H9 (cell line): ENCODE measurements around the gene MRPS5. TPM values are rescaled to one million over a fixed set of nuclear protein-coding genes. Genes with fewer than 3 reads are reported as not detected.
"Not testable (repeated sequence)": the region's sequence is repeated elsewhere in the genome, so short reads cannot be mapped to it uniquely, and the experiment has no call there.

ENCODE experiments used
- DNase-seq: peaks from one replicate; pipeline ENCODE4 v3.0.0-alpha.2; 2017
- H2AFZ ChIP-seq: one replicate; pipeline ENCODE4 v1.6.1; 2013; ENCODE audit warnings: mild to moderate bottlenecking, low read length, control low read depth, moderate library complexity
- H2AK5ac ChIP-seq: 2 replicates; pipeline ENCODE4 v1.6.1; 2013; ENCODE audit warnings: low read length, control low read depth, mixed read lengths; ENCODE audit not compliant: insufficient read length
- H2BK120ac ChIP-seq: one replicate; pipeline ENCODE4 v1.6.1; 2013; ENCODE audit warnings: low read depth, mild to moderate bottlenecking, low read length, control low read depth, inconsistent platforms; ENCODE audit not compliant: poor library complexity, severe bottlenecking
- H2BK12ac ChIP-seq: 2 replicates; pipeline ENCODE4 v1.6.1; 2013; ENCODE audit warnings: low read length, control low read depth, mixed read lengths, low read depth; ENCODE audit not compliant: insufficient read length
- H2BK15ac ChIP-seq: 2 replicates; pipeline ENCODE4 v1.6.1; 2013; ENCODE audit warnings: low read depth, low read length, control low read depth
- H2BK20ac ChIP-seq: one replicate; pipeline ENCODE4 v1.6.1; 2013; ENCODE audit warnings: low read depth, mild to moderate bottlenecking, low read length, control low read depth, inconsistent platforms; ENCODE audit not compliant: poor library complexity, severe bottlenecking
- H2BK5ac ChIP-seq: 2 replicates; pipeline ENCODE4 v1.6.1; 2013; ENCODE audit warnings: low read length, control low read depth, mixed read lengths; ENCODE audit not compliant: insufficient read length
- H3K14ac ChIP-seq: 2 replicates; pipeline ENCODE4 v1.6.1; 2013; ENCODE audit warnings: low read length, control low read depth; ENCODE audit not compliant: insufficient read depth
- H3K18ac ChIP-seq: 2 replicates; pipeline ENCODE4 v1.6.1; 2013; ENCODE audit warnings: low read depth, mild to moderate bottlenecking, mixed read lengths, low read length, control low read depth; ENCODE audit not compliant: insufficient read length
- H3K23ac ChIP-seq: 2 replicates; pipeline ENCODE4 v1.6.1; 2013; ENCODE audit warnings: low read length, control low read depth, mixed read lengths, low read depth; ENCODE audit not compliant: insufficient read length
- H3K23me2 ChIP-seq: 2 replicates; pipeline ENCODE4 v1.6.1; 2013; ENCODE audit warnings: low read depth, mild to moderate bottlenecking, mixed read lengths, low read length, control low read depth; ENCODE audit not compliant: insufficient read length, poor library complexity, severe bottlenecking
- H3K27ac ChIP-seq: 2 replicates; pipeline ENCODE4 v1.5.1; 2013; ENCODE audit warnings: low read length, control low read depth, mixed read lengths, low read depth; ENCODE audit not compliant: insufficient read length
- H3K27me3 ChIP-seq: 2 replicates; pipeline ENCODE4 v1.6.1; 2013; ENCODE audit warnings: low read length, control low read depth, inconsistent platforms; ENCODE audit not compliant: insufficient read depth
- H3K4ac ChIP-seq: 2 replicates; pipeline ENCODE4 v1.6.1; 2013; ENCODE audit warnings: low read depth, mild to moderate bottlenecking, control low read depth, inconsistent platforms, low read length, moderate library complexity
- H3K4me1 ChIP-seq: 2 replicates; pipeline ENCODE4 v1.6.1; 2013; ENCODE audit warnings: low read length, control low read depth, inconsistent platforms; ENCODE audit not compliant: insufficient read depth
- H3K4me2 ChIP-seq: 2 replicates; pipeline ENCODE4 v1.6.1; 2013; ENCODE audit warnings: low read length, control low read depth, mixed read lengths; ENCODE audit not compliant: insufficient read length, insufficient read depth
- H3K56ac ChIP-seq: 2 replicates; pipeline ENCODE4 v1.6.1; 2013; ENCODE audit warnings: low read depth, mild to moderate bottlenecking, mixed read lengths, low read length, control low read depth; ENCODE audit not compliant: insufficient read length
- H3K79me1 ChIP-seq: 2 replicates; pipeline ENCODE4 v1.6.1; 2013; ENCODE audit warnings: low read depth, mild to moderate bottlenecking, moderate library complexity, low read length, control low read depth, inconsistent platforms; ENCODE audit not compliant: insufficient read depth, poor library complexity, severe bottlenecking
- H3K79me2 ChIP-seq: 2 replicates; pipeline ENCODE4 v1.6.1; 2013; ENCODE audit warnings: low read length, control low read depth, inconsistent platforms; ENCODE audit not compliant: insufficient read depth
- H3K9ac ChIP-seq: 2 replicates; pipeline ENCODE4 v1.6.1; 2013; ENCODE audit warnings: low read length, control low read depth, mixed read lengths; ENCODE audit not compliant: insufficient read length; ENCODE audit errors: extremely low read depth
- H3K9me3 ChIP-seq: one replicate; pipeline ENCODE4 v1.6.1; 2013; ENCODE audit warnings: low read depth, low read length, inconsistent platforms; ENCODE audit not compliant: control insufficient read depth
- H3T11ph ChIP-seq: one replicate; pipeline ENCODE4 v1.6.1; 2013; ENCODE audit warnings: mild to moderate bottlenecking, low read length, control low read depth, inconsistent platforms
- H4K20me1 ChIP-seq: one replicate; pipeline ENCODE4 v1.6.1; 2013; ENCODE audit not compliant: control insufficient read depth, insufficient read length, insufficient read depth
- H4K5ac ChIP-seq: 2 replicates; pipeline ENCODE4 v1.6.1; 2013; ENCODE audit warnings: low read depth, mild to moderate bottlenecking, mixed read lengths, low read length, control low read depth; ENCODE audit not compliant: insufficient read length
- H4K8ac ChIP-seq: replicated peaks from 2 replicates; pipeline ENCODE4 v1.6.1; 2013; ENCODE audit warnings: low read length, control low read depth, mixed read lengths, low read depth; ENCODE audit not compliant: insufficient read length
- H4K91ac ChIP-seq: 2 replicates; pipeline ENCODE4 v1.6.1; 2013; ENCODE audit warnings: low read depth, mild to moderate bottlenecking, moderate library complexity, mixed read lengths, low read length, control low read depth; ENCODE audit not compliant: insufficient read length
- H3K27ac Mint-ChIP-seq, 3 experiments: 2 replicates in 2 of 3; 3 replicates in 1 of 3; pipeline ENCODE4 v1.8.0; 2020 to 2021; ENCODE audit warnings: mixed read lengths in 3 of 3, mild to moderate bottlenecking in 1 of 3, moderate library complexity in 1 of 3
- H3K27me3 Mint-ChIP-seq: 2 replicates; pipeline ENCODE4 v1.8.0; 2021; ENCODE audit warnings: low read depth, mild to moderate bottlenecking, moderate library complexity, mixed read lengths
- H3K36me3 Mint-ChIP-seq, 3 experiments: 2 replicates in 2 of 3; 3 replicates in 1 of 3; pipeline ENCODE4 v1.8.0; 2020 to 2021; ENCODE audit warnings: low read depth in 3 of 3, mixed read lengths in 3 of 3; ENCODE audit not compliant: insufficient read depth in 1 of 3
- H3K4me1 Mint-ChIP-seq, 2 experiments: 2 replicates each; pipeline ENCODE4 v1.8.0; 2020; ENCODE audit warnings: mixed read lengths in 2 of 2
- H3K4me3 Mint-ChIP-seq, 2 experiments: 2 replicates in 1 of 2; 3 replicates in 1 of 2; pipeline ENCODE4 v1.8.0; 2020 to 2021; ENCODE audit warnings: mild to moderate bottlenecking in 2 of 2, mixed read lengths in 2 of 2, moderate library complexity in 1 of 2
- H3K9me3 Mint-ChIP-seq, 2 experiments: 2 replicates in 1 of 2; 3 replicates in 1 of 2; pipeline ENCODE4 v1.8.0; 2020; ENCODE audit warnings: mild to moderate bottlenecking in 2 of 2, mixed read lengths in 2 of 2, moderate library complexity in 1 of 2
- WGBS: extraction: QIAGEN DNeasy Blood & Tissue Kit; methylation state at CpG from one replicate; pipeline ENCODE4 v1.1.7; 2013; ENCODE audit warnings: missing lambda C conversion rate, low lambda C conversion rate, mixed read lengths; ENCODE audit not compliant: insufficient read length; ENCODE audit errors: extremely low coverage; 5-methylcytosine and 5-hydroxymethylcytosine counted together
- total RNA-seq: library from RNA; stranded (reverse); gene quantifications from 2 replicates; pipeline ENCODE4 v1.2.1, GENCODE V29; 2021
- TF ChIP-seq, protein P1 (sequence below): fragments of 200-600 bp; sonication (generic); conservative IDR thresholded peaks from 3 replicates; pipeline ENCODE4 v1.8.0; 2021; ENCODE audit warnings: antibody characterized with exemption, mild to moderate bottlenecking

The MRPS5 gene
- total RNA-seq, 1 experiment from 2014 or later: 50.9 TPM

DNA sequence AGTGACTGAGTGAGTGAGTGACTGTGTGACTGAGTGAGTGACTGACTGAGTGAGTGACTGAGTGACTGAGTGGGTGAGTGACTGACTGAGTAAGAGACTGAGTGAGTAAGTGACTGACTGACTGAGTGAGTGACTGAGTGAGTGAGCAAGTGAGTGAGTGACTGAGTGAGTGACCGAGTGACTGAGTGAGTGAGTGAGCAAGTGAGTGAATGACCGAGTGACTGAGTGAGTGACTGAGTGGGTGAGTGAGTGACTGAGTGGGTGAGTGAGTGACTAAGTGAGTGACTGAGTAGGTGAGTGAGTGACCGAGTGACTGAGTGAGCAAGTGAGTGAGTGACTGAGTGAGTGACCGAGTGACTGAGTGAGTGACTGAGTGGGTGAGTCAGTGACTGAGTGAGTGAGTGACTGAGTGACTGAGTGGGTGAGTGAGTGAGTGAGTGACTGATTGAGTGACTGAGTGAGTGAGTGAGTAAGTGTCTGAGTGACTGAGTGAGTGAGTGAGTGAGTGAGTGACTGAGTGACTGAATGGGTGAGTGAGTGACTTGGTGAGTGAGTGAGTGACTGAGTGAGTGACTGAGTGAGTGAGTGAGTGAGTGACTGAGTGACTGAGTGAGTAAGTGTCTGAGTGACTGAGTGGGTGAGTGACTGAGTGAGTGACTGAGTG is 82.8 kb downstream of the MRPS5 start:
- H3K56ac ChIP-seq: no peak overlapping the region
- Mint-ChIP-seq H3K4me1 (peaks cover 6 to 8% of the 10 kb centered on the region in 2 experiments; a peak in 3 of 4 replicates), H3K27ac (no peak overlapping the region), H3K36me3 (peaks cover 0 to 2% (median 0%) of the 10 kb centered on the region in 3 experiments; a peak in 2 of 7 replicates), H3K4me3 (no peak overlapping the region), H3K9me3 (peaks cover 22 to 30% of the 10 kb centered on the region in 2 experiments), H3K27me3 (peaks cover 62% of the 10 kb centered on the region)
- no peaks in the 10 kb centered on the region for H4K20me1 ChIP-seq
- H3K9ac ChIP-seq: no peak overlapping the region
- no peak overlapping the region for H2BK5ac ChIP-seq
- H3K14ac ChIP-seq: no peak overlapping the region
- DNase-seq: no peak
- no peaks in the 10 kb centered on the region for H3K9me3 ChIP-seq
- WGBS: no CpG with 5 or more reads among the region's 4 CpGs
- no peak overlapping the region for H3K23ac ChIP-seq
- H2AK5ac ChIP-seq: no peak overlapping the region
- no peak overlapping the region for H4K5ac ChIP-seq
- no peak overlapping the region for H3K27ac ChIP-seq
- H2BK120ac ChIP-seq: no peak overlapping the region
- no peaks in the 10 kb centered on the region for H3K27me3 ChIP-seq
- no peaks in the 10 kb centered on the region for H3K79me2 ChIP-seq
- no peak overlapping the region for H4K91ac ChIP-seq
- H3K18ac ChIP-seq: no peak overlapping the region
- H2BK12ac ChIP-seq: no peak overlapping the region
- H3T11ph ChIP-seq: no peak overlapping the region
- no peak overlapping the region for H2BK15ac ChIP-seq
- H2BK20ac ChIP-seq: no peak overlapping the region
- H2AFZ ChIP-seq: no peak overlapping the region
- TF ChIP-seq, protein P1, sequence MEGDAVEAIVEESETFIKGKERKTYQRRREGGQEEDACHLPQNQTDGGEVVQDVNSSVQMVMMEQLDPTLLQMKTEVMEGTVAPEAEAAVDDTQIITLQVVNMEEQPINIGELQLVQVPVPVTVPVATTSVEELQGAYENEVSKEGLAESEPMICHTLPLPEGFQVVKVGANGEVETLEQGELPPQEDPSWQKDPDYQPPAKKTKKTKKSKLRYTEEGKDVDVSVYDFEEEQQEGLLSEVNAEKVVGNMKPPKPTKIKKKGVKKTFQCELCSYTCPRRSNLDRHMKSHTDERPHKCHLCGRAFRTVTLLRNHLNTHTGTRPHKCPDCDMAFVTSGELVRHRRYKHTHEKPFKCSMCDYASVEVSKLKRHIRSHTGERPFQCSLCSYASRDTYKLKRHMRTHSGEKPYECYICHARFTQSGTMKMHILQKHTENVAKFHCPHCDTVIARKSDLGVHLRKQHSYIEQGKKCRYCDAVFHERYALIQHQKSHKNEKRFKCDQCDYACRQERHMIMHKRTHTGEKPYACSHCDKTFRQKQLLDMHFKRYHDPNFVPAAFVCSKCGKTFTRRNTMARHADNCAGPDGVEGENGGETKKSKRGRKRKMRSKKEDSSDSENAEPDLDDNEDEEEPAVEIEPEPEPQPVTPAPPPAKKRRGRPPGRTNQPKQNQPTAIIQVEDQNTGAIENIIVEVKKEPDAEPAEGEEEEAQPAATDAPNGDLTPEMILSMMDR: no peak
- no peaks in the 10 kb centered on the region for H3K79me1 ChIP-seq
- H3K4me1 ChIP-seq: no peaks in the 10 kb centered on the region
- no peak overlapping the region for H3K4me2 ChIP-seq
- H3K4ac ChIP-seq: no peak overlapping the region
- no peaks in the 10 kb centered on the region for H3K23me2 ChIP-seq
- H4K8ac ChIP-seq: no peak overlapping the region

DNA sequence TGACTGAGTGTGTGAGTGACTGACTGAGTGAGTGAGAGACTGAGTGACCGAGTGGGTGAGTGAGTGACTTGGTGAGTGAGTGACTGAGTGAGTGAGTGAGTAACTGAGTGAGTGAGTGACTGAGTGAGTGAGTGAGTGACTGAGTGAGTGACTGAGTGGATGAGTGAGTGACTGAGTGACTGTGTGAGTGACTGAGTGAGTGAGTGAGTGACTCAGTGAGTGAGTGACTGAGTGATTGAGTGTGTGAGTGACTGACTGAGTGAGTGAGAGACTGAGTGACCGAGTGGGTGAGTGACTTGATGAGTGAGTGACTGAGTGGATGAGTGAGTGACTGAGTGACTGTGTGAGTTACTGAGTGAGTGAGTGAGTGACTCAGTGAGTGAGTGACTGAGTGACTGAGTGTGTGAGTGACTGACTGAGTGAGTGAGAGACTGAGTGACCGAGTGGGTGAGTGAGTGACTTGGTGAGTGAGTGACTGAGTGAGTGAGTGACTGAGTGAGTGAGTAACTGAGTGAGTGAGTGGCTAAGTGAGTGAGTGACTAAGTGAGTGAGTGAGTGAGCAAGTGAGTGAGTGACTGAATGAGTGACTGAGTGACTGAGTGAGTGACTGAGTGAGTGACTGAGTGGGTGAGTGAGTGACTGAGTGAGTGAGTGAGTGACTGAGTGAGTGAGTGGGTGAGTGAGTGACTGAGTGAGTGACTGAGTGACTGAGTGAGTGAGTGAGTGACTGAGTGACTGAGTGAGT is 83.6 kb downstream of the MRPS5 start:
- not testable (repeated sequence) for H4K5ac ChIP-seq, H2BK12ac ChIP-seq, H3K14ac ChIP-seq, H4K20me1 ChIP-seq, H2BK5ac ChIP-seq, H4K8ac ChIP-seq, H2BK120ac ChIP-seq, H3K9me3 ChIP-seq, H3K56ac ChIP-seq, H3K4ac ChIP-seq, H3K9ac ChIP-seq, H3K23me2 ChIP-seq, DNase-seq, H3K27ac ChIP-seq, H2BK15ac ChIP-seq, H3K27me3 ChIP-seq, H3K4me1 ChIP-seq, H3K79me2 ChIP-seq, H3K23ac ChIP-seq, H3K27ac Mint-ChIP-seq, H2AK5ac ChIP-seq, H3K4me3 Mint-ChIP-seq, H2BK20ac ChIP-seq, H3T11ph ChIP-seq, H3K18ac ChIP-seq, H3K4me2 ChIP-seq, H3K79me1 ChIP-seq, H4K91ac ChIP-seq, H3K36me3 Mint-ChIP-seq, H2AFZ ChIP-seq, H3K4me1 Mint-ChIP-seq
- Mint-ChIP-seq H3K9me3 (peaks cover 22 to 30% of the 10 kb centered on the region in 2 experiments), H3K27me3 (peaks cover 60% of the 10 kb centered on the region)
- WGBS: no CpG with 5 or more reads among the region's 3 CpGs
